ENCODE measurements around the gene FMNL2. TPM values are rescaled to one million over a fixed set of nuclear protein-coding genes. Genes with fewer than 3 reads are reported as not detected.
A peak's percentile ranks its signal among the peaks of the same experiment; 100 is the strongest.

FMNL2 gene
- total and polyA plus RNA-seq, 4 donors: 1.5 to 9.3 (median 5.1) TPM

DNA sequence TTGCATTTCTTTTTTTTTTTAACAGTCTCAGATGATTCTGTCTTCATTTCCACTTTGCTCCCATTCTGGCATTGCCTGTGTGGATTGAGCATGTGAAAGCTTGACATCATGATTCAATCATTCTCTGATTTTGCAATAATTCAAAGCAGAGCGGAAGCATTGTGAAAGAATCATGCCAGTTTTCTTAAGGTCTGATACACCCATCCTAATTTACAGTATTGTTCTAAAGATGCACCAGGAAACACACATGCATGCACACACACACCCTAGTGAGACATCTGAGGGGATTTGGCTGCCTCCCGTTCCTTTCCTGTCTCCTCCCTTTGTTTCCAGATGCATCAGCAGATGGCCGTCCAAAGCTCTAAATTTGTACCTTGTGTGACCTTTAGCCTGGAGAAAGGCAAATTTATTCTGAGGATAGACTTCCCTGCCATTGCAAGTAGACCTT is 97.3 kb downstream of the FMNL2 start:
- no peak overlapping the region for H3K27ac ChIP-seq (ENCODE audit: low read depth in 1 of 2, low read length in 2 of 2)
- TF ChIP-seq, protein P1, sequence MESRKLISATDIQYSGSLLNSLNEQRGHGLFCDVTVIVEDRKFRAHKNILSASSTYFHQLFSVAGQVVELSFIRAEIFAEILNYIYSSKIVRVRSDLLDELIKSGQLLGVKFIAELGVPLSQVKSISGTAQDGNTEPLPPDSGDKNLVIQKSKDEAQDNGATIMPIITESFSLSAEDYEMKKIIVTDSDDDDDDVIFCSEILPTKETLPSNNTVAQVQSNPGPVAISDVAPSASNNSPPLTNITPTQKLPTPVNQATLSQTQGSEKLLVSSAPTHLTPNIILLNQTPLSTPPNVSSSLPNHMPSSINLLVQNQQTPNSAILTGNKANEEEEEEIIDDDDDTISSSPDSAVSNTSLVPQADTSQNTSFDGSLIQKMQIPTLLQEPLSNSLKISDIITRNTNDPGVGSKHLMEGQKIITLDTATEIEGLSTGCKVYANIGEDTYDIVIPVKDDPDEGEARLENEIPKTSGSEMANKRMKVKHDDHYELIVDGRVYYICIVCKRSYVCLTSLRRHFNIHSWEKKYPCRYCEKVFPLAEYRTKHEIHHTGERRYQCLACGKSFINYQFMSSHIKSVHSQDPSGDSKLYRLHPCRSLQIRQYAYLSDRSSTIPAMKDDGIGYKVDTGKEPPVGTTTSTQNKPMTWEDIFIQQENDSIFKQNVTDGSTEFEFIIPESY (IDR thresholded peaks at IDR 0.05): no peak
- TF ChIP-seq HNF4G (IDR thresholded peaks at IDR 0.05): no peak
- peak; percentile 39 for TF ChIP-seq NR2F2 (IDR thresholded peaks at IDR 0.05)
- no peak for TF ChIP-seq YY1 (IDR thresholded peaks at IDR 0.05)
- peak; percentile 9 to 10 for TF ChIP-seq RAD21 (IDR thresholded peaks at IDR 0.05)
- peak in 1 of 2 donors; percentile 28 for TF ChIP-seq RXRA (IDR thresholded peaks at IDR 0.05)
- no peak for TF ChIP-seq GABPA (IDR thresholded peaks at IDR 0.05 in 1 of 2, conservative IDR thresholded peaks at IDR 0.05 in 1 of 2)
- no peak for TF ChIP-seq REST (IDR thresholded peaks at IDR 0.05)
- TF ChIP-seq, protein P2, sequence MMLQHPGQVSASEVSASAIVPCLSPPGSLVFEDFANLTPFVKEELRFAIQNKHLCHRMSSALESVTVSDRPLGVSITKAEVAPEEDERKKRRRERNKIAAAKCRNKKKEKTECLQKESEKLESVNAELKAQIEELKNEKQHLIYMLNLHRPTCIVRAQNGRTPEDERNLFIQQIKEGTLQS (IDR thresholded peaks at IDR 0.05): no peak
- 49% methylated on average over 3 of the region's 3 CpGs for WGBS

DNA sequence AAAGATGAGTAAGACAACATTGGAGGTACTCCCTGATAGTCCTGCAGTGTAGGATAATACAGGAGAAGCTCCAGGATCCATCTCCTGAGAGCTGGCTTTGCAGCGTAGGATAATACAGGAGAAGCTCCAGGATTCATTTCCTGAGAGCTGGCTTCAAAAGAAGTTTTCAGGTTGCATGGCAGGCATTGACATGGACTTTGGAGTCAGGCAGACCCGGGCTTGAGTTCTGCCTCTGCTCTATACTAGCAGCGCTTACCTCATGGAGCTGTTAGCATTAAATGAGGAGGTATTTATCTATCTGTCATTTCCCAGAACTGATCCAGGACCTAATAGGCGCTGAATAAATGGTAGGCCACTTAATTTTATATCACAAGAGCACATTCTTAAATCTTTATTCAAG is 97.8 kb downstream of the FMNL2 start:
- no peak overlapping the region for H3K9ac ChIP-seq (ENCODE audit: low read depth in 1 of 2, low read length in 2 of 2)
- WGBS: 78% methylated on average over 4 of the region's 4 CpGs
- H3K36me3 ChIP-seq (ENCODE audit: control insufficient read depth in 4 of 4, insufficient read depth in 3 of 4, low read depth in 1 of 4, low read length in 3 of 4): no peaks in the 10 kb centered on the region
- H3K9me3 ChIP-seq (ENCODE audit: control insufficient read depth in 4 of 4, low read length in 3 of 4): no peaks in the 10 kb centered on the region
- H3K27ac ChIP-seq (ENCODE audit: low read depth in 1 of 2, low read length in 2 of 2): no peak overlapping the region
- DNase-seq (ENCODE audit: low spot score): no peak
- TF ChIP-seq FOXA2 (IDR thresholded peaks at IDR 0.05) (no peak), FOXA1 (IDR thresholded peaks at IDR 0.05) (no peak), RAD21 (IDR thresholded peaks at IDR 0.05) (no peak), TAF1 (conservative IDR thresholded peaks at IDR 0.05) (no peak), REST (IDR thresholded peaks at IDR 0.05) (no peak), CTCF (IDR thresholded peaks at IDR 0.05; ENCODE audit: low read depth, low read length, missing input control) (no peak), JUND (IDR thresholded peaks at IDR 0.05) (no peak), EGR1 (IDR thresholded peaks at IDR 0.05; ENCODE audit: low read depth in 2 of 2) (no peak), YY1 (IDR thresholded peaks at IDR 0.05) (no peak), HNF4G (IDR thresholded peaks at IDR 0.05) (no peak), GABPA (IDR thresholded peaks at IDR 0.05 in 1 of 2, conservative IDR thresholded peaks at IDR 0.05 in 1 of 2) (no peak), HNF4A (conservative IDR thresholded peaks at IDR 0.05) (no peak), NR2F2 (IDR thresholded peaks at IDR 0.05) (no peak)
- TF ChIP-seq, protein P1 (IDR thresholded peaks at IDR 0.05): no peak
- TF ChIP-seq, protein P3, sequence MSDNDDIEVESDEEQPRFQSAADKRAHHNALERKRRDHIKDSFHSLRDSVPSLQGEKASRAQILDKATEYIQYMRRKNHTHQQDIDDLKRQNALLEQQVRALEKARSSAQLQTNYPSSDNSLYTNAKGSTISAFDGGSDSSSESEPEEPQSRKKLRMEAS (IDR thresholded peaks at IDR 0.05): no peak
- TF ChIP-seq, protein P2 (IDR thresholded peaks at IDR 0.05): no peak
- H3K4me1 ChIP-seq (ENCODE audit: control insufficient read depth in 4 of 4, insufficient read depth in 4 of 4, low read length in 3 of 4): no peaks in the 10 kb centered on the region
- H3K4me3 ChIP-seq (ENCODE audit: low read depth in 1 of 3, low read length in 3 of 3): no peak overlapping the region
- H3K27me3 ChIP-seq (ENCODE audit: control insufficient read depth in 4 of 4, insufficient read depth in 4 of 4, low read length in 3 of 4): no peaks in the 10 kb centered on the region

More for the DNA sequence above, 97.3 kb downstream of the FMNL2 start:
- no peaks in the 10 kb centered on the region for H3K9me3 ChIP-seq (ENCODE audit: control insufficient read depth in 4 of 4, low read length in 3 of 4)
- no peak overlapping the region for H3K4me3 ChIP-seq (ENCODE audit: low read depth in 1 of 3, low read length in 3 of 3)
- H3K27me3 ChIP-seq (ENCODE audit: control insufficient read depth in 4 of 4, insufficient read depth in 4 of 4, low read length in 3 of 4): no peaks in the 10 kb centered on the region
- H3K36me3 ChIP-seq (ENCODE audit: control insufficient read depth in 4 of 4, insufficient read depth in 3 of 4, low read depth in 1 of 4, low read length in 3 of 4): no peaks in the 10 kb centered on the region
- no peak for DNase-seq (ENCODE audit: low spot score)
- H3K9ac ChIP-seq (ENCODE audit: low read depth in 1 of 2, low read length in 2 of 2): no peak overlapping the region
- no peaks in the 10 kb centered on the region for H3K4me1 ChIP-seq (ENCODE audit: control insufficient read depth in 4 of 4, insufficient read depth in 4 of 4, low read length in 3 of 4)
